LNCAP (cell line): ENCODE data around the gene SERPINB10.

Experiments
- TF ChIP-seq, protein P1 (sequence below): fragments of 450-650 bp; IDR thresholded peaks from 2 replicates; pipeline ENCODE4 v1.5.1; 2017; ENCODE audit warnings: mild to moderate bottlenecking

SERPINB10 gene

DNA sequence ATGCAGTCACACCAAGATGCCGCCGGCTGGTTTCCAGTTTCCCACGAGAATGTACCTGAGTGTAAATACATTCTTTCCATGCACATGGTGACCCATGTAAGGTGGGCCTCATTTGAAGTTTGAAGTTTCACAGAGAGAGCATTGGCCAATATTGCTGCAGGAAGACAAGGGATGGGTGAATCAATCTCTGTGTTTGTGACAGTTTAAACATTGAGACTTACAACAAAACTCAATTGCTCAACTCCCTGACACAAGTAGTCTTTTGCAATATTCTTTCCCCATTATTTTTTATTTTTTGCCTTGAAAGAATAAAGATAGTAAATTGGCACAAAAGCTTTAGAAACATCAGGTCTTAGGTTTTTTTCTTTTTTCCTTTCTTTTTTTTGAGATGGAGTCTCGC lies 15.2 kb upstream of the SERPINB10 start:
- TF ChIP-seq, protein P1, sequence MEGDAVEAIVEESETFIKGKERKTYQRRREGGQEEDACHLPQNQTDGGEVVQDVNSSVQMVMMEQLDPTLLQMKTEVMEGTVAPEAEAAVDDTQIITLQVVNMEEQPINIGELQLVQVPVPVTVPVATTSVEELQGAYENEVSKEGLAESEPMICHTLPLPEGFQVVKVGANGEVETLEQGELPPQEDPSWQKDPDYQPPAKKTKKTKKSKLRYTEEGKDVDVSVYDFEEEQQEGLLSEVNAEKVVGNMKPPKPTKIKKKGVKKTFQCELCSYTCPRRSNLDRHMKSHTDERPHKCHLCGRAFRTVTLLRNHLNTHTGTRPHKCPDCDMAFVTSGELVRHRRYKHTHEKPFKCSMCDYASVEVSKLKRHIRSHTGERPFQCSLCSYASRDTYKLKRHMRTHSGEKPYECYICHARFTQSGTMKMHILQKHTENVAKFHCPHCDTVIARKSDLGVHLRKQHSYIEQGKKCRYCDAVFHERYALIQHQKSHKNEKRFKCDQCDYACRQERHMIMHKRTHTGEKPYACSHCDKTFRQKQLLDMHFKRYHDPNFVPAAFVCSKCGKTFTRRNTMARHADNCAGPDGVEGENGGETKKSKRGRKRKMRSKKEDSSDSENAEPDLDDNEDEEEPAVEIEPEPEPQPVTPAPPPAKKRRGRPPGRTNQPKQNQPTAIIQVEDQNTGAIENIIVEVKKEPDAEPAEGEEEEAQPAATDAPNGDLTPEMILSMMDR = no peak

DNA sequence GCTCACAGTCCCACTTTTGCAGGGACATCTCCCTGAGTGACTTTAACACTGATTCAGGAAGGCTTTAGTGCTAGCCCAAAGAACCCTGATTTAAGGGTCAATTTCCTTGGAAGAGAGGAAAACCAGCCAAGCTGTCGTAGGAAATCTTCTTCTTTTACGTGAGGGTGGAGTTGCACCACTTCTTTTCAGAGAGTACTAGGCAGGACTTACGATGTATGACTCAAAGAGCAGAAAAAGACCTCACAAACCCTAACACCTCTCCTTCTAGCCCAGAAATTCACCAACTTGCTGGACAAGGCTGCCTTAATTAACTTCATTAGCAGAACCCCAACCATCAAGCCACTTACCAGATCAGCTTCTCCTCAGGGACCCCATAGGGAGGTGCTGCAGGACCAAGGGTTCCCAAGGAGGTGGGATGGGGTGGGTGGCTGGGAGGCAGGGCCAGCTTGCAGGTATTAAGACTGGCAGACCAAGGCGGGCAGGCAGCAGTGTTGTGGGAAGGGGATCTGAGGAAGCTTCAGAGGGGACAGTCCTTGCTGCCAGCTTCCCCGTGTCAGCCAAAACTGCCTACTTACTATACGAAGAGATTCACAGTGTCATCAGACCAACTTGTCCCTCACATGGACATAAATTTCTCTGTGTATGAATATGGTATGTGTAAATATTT lies 13.5 kb upstream of the SERPINB10 start:
- TF ChIP-seq, protein P1 = no peak

DNA sequence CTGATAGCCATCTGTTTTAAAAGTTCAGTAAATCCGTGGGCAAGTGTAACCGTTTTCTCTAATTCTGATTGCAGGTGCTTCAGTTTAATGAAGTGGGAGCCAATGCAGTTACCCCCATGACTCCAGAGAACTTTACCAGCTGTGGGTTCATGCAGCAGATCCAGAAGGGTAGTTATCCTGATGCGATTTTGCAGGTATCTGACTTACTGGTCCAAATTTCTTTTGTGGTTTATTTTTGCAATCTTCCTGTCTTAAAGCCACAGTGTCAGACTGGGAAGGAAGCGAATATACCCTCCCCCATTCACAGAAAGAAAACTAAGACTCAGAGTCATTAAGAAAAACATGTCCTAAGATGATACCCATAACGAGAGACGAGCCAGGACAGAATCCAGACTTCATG lies 12.6 kb upstream of the SERPINB10 start:
- TF ChIP-seq, protein P1 = no peak

DNA sequence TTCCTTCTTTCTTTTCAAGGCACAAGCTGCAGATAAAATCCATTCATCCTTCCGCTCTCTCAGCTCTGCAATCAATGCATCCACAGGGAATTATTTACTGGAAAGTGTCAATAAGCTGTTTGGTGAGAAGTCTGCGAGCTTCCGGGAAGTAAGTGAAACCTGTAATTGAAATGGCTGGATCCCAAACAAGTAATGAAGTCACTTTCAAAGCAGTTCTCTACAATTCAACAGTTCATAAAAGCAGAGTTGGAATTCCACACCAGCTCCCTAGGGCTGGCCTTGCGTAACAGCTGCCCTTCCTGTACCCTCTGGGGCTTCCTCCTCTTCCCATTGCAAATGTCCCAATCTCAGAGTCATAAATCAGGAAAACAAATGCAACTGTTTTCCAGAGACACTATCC lies 10.7 kb upstream of the SERPINB10 start:
- TF ChIP-seq, protein P1 = no peak

DNA sequence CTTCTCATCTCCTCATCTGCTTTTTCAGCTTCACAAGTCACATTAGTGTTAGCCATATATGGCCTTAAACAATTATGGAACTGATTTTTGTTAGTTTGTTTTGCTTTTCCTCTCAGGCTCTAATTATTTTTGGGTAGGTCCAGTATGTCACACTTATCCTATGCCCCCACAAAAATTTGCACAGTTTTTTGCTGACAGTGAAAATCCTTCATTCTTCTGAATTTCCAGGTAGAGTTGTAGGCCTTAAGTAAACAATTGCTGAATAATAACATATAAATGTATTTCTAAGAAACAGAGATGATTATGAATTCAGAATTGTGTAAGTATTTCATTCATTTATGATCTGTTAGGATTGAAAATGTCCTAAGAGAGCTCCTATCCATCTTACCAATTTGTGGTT lies 8.6 kb upstream of the SERPINB10 start:
- TF ChIP-seq, protein P1 = no peak

DNA sequence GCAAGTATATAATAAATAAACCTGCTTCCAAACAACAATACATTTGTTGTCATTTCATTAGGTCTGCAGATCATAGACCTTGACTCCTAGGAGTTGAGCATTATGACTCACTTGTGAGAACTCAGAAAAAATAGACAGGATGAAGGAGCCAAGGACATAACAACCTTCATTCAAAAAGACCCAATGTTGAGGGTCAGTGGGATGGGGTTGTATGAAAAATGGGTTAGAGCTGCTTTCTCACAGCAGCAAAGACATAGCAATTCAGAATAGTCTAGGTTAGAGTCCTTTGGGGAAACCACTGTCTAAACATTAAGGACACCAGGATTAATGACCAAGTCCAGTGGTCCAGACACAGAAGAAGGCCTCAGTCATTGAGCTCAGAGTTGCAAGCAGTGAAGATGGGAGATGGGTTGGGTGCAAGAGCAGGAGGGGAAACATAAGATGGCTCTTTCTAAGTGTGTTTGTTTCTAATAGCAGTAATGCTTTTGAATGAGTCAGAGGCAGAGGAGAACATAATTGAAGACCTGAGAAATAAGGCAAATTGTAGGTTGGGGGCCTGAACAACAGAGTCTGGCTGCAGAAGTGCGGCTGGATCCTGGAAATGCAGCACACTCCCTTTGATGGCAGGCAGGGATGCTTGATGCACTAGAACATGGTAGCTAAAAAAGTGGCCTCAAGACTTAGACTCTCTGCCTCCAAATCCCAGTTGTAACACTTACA lies 3.7 kb upstream of the SERPINB10 start:
- TF ChIP-seq, protein P1 = no peak

DNA sequence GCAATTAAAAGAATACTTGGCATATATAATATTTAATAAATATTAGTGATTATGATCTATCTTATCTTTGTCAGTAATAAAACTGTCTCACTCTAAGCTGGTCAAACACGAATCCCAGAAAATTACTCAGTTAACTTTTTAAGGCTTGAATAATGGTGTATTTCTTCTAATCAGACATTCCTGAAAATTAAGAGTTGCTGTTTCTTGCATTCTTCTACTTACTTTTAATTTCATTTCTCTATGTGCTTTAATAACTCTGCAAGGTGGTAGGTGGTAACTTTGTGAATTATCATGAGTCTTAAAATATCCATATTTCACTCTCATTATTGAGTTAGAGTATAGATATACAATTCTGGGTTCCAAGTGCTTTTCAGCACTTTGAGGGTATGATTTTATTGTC lies 3.1 kb upstream of the SERPINB10 start:
- TF ChIP-seq, protein P1 = no peak
